ENCODE data around the gene EXOSC5. TPM values are rescaled to one million over a fixed set of nuclear protein-coding genes. Genes with fewer than 3 reads are reported as not detected.

Gene EXOSC5
- total RNA-seq (ENCODE audit: low replicate concordance): 11.4 and 20.2 TPM in 2 replicates
- long read RNA-seq, transcript EXOSC5-201 (6 exons, 1,118 nt): major isoform, 10 of 13 reads
- long read RNA-seq, partial matches to known transcripts: 1 of 13 reads
- long read RNA-seq, other reads (novel, unspliced or antisense): 0 of 13 reads

- Mint-ChIP-seq H3K4me3 (peak within 1 kb of the TSS; percentile 99), H3K27ac (peak within 1 kb of the TSS; percentile 100), H3K9me3 (no peaks in the 10 kb centered on the region), H3K36me3 (no peaks in the 10 kb centered on the region), H3K4me1 (ENCODE audit: unreplicated experiment) (peaks cover 26% of the 10 kb centered on the region), H3K27me3 (no peaks in the 10 kb centered on the region)
- TF ChIP-seq CTCF (conservative IDR thresholded peaks at IDR 0.05): no peak
- peak; percentile 99 for DNase-seq (ENCODE audit: extremely low spot score, unreplicated experiment)
Observed at GRCh38 chr19:41397086-41398049, at the start of gene EXOSC5, which contains the start of gene BCKDHA. EXOSC5 (minus strand) TSS chr19:41397359; CDS start chr19:41397328, 31 bp downstream. BCKDHA (plus strand) TSS chr19:41397818; CDS start chr19:41397828, 10 bp downstream.

- Mint-ChIP-seq H3K4me1 (ENCODE audit: unreplicated experiment) (no peaks in the 10 kb centered on the region), H3K36me3 (no peaks in the 10 kb centered on the region), H3K27me3 (peaks cover 50% of the 10 kb centered on the region), H3K27ac (no peak overlapping the region), H3K4me3 (no peak overlapping the region), H3K9me3 (no peaks in the 10 kb centered on the region)
- DNase-seq (ENCODE audit: extremely low spot score, unreplicated experiment): peak; percentile 42
- TF ChIP-seq CTCF (conservative IDR thresholded peaks at IDR 0.05): no peak
Observed at GRCh38 chr19:41445575-41445974, 48.4 kb upstream of the EXOSC5 start.

- peaks cover 40% of the 10 kb centered on the region for H3K27me3 Mint-ChIP-seq
- no peaks in the 10 kb centered on the region for H3K9me3 Mint-ChIP-seq
- H3K4me3 Mint-ChIP-seq: no peak overlapping the region
Observed at GRCh38 chr19:41443813-41444455, 46.8 kb upstream of the EXOSC5 start.

GRCh38 chr19:41442473-41443355, 45.6 kb upstream of the EXOSC5 start, which contains the start of gene ERICH4:
ERICH4 (plus strand) TSS chr19:41443156; CDS start chr19:41443170, 14 bp downstream.
- Mint-ChIP-seq H3K36me3 (peaks cover 1% of the 10 kb centered on the region), H3K4me3 (no peak within 1 kb of the TSS), H3K27me3 (peaks cover 35% of the 10 kb centered on the region), H3K27ac (no peak within 1 kb of the TSS), H3K4me1 (ENCODE audit: unreplicated experiment) (peaks cover 3% of the 10 kb centered on the region), H3K9me3 (no peaks in the 10 kb centered on the region)
- no peak for TF ChIP-seq CTCF (conservative IDR thresholded peaks at IDR 0.05)
- no peak for DNase-seq (ENCODE audit: extremely low spot score, unreplicated experiment)

More at GRCh38 chr19:41443813-41444455, 46.8 kb upstream of the EXOSC5 start:
- Mint-ChIP-seq H3K4me1 (ENCODE audit: unreplicated experiment) (peaks cover 3% of the 10 kb centered on the region), H3K36me3 (no peaks in the 10 kb centered on the region), H3K27ac (no peak overlapping the region)
- peak; percentile 47 for DNase-seq (ENCODE audit: extremely low spot score, unreplicated experiment)
- TF ChIP-seq CTCF (conservative IDR thresholded peaks at IDR 0.05): no peak
